GM12878 (cell line): ENCODE results near the gene PCNX1. TPM values are rescaled to one million over a fixed set of nuclear protein-coding genes. Genes with fewer than 3 reads are reported as not detected.

ENCODE experiments used
- ATAC-seq: fragments of 200-7000 bp; cut with Tn5 transposase; 3 replicates; pipeline ENCODE4 v1.9.1; 2020; ENCODE audit warnings: mild to moderate bottlenecking, moderate library complexity
- BruUV-seq: library from RNA; stranded (reverse); fragments of 400-500 nt; replicated peaks from 2 replicates; lab custom pipeline; 2021; lab: Mats Ljungman, UMichigan
- CTCF ChIA-PET: fragments of 300-600 bp; sonication (Branson Sonifier 250); formaldehyde crosslinking; extraction: SDS; loops from one replicate; lab custom pipeline; 2021; ENCODE audit warnings: inconsistent platforms; lab: Yijun Ruan, JAX
- POLR2A ChIA-PET: fragments of 350-600 bp; formaldehyde crosslinking; extraction: SDS; loops from one replicate; lab custom pipeline; 2021; ENCODE audit warnings: inconsistent platforms; lab: Charles Lee
- RAD21 ChIA-PET: fragments of 300-600 bp; sonication (Branson Sonifier 250); formaldehyde crosslinking; loops from one replicate; lab custom pipeline; 2023; ENCODE audit warnings: antibody characterized with exemption; ENCODE audit not compliant: unreplicated experiment; lab: Charles Lee
- SMC1A ChIA-PET: fragments of 300-600 bp; sonication (Branson Sonifier 250); formaldehyde crosslinking; loops from one replicate; lab custom pipeline; 2023; ENCODE audit not compliant: unreplicated experiment, uncharacterized antibody; lab: Charles Lee
- DNase-seq: peaks from one replicate; pipeline ENCODE4 v3.0.0-alpha.2; 2011; ENCODE audit warnings: low read depth, low spot score
- FAIRE-seq: peaks from 3 replicates; lab custom pipeline; 2011; peaks lifted over from hg19 to GRCh38; lab: Jason Lieb, UNC
- H2AFZ ChIP-seq: 2 replicates; pipeline ENCODE4 v1.6.0; 2011; ENCODE audit warnings: low read depth, low read length, control low read depth; ENCODE audit not compliant: control insufficient read depth
- H3K27ac ChIP-seq: 2 replicates; pipeline ENCODE4 v1.5.1; 2011; ENCODE audit warnings: control low read depth; ENCODE audit not compliant: control insufficient read depth, insufficient read depth
- H3K27me3 ChIP-seq, 2 experiments: replicated peaks in 1 of 2; 2 replicates each; pipeline versions ENCODE4 v1.6.0 to v1.6.1; 2011; ENCODE audit warnings: low read length in 1 of 2; ENCODE audit not compliant: control insufficient read depth in 2 of 2, insufficient read depth in 2 of 2
- H3K36me3 ChIP-seq, 2 experiments: 2 replicates each; pipeline ENCODE4 v1.5.1; 2011; ENCODE audit warnings: low read length in 1 of 2; ENCODE audit not compliant: control insufficient read depth in 2 of 2, insufficient read depth in 2 of 2
- H3K4me1 ChIP-seq: 2 replicates; pipeline ENCODE4 v1.6.1; 2011; ENCODE audit warnings: mild to moderate bottlenecking, low read length, moderate library complexity, mixed read lengths; ENCODE audit not compliant: control insufficient read depth, insufficient read depth
- H3K4me2 ChIP-seq: 2 replicates; pipeline ENCODE4 v1.6.0; 2011; ENCODE audit warnings: control low read depth; ENCODE audit not compliant: control insufficient read depth, insufficient read depth
- H3K4me3 ChIP-seq: fragments of 200-600 bp; sonication (generic); 2 replicates; pipeline ENCODE4 v1.5.1; 2016
- H3K79me2 ChIP-seq: 2 replicates; pipeline ENCODE4 v1.6.0; 2011; ENCODE audit warnings: low read length; ENCODE audit not compliant: control insufficient read depth, insufficient read depth
- H3K9ac ChIP-seq: 2 replicates; pipeline ENCODE4 v1.8.0; 2011; ENCODE audit warnings: low read length, control low read depth, mixed read lengths; ENCODE audit not compliant: control insufficient read depth, insufficient read depth
- H3K9me3 ChIP-seq: replicated peaks from 3 replicates; pipeline ENCODE4 v1.5.1; 2011; ENCODE audit warnings: mild to moderate bottlenecking, low read length; ENCODE audit not compliant: control insufficient read depth, insufficient read depth
- H4K20me1 ChIP-seq: 2 replicates; pipeline ENCODE4 v1.6.0; 2011; ENCODE audit not compliant: control insufficient read depth, insufficient read depth
- BACH1 ChIP-seq: fragments of 450-650 bp; IDR thresholded peaks from 2 replicates; pipeline ENCODE4 v1.6.1; 2017; ENCODE audit warnings: mild to moderate bottlenecking, borderline replicate concordance
- BHLHE40 ChIP-seq, 2 experiments: fragments of 450-650 bp in 1 of 2; IDR thresholded peaks; 2 replicates each; pipeline ENCODE4 v1.6.1; 2011 to 2017; ENCODE audit warnings: low read depth in 2 of 2, borderline replicate concordance in 1 of 2, improper control_type of control experiment in 1 of 2, low read length in 1 of 2, mild to moderate bottlenecking in 1 of 2
- FOXM1 ChIP-seq: IDR thresholded peaks from 2 replicates; pipeline ENCODE4 v1.6.1; 2012; ENCODE audit warnings: low read depth, mild to moderate bottlenecking, inconsistent platforms, low read length, moderate library complexity
- KLF5 ChIP-seq: fragments of 450-650 bp; IDR thresholded peaks from 2 replicates; pipeline ENCODE4 v1.6.1; 2014; ENCODE audit warnings: mild to moderate bottlenecking; ENCODE audit not compliant: partially characterized antibody
- NFIC ChIP-seq: IDR thresholded peaks from 2 replicates; pipeline ENCODE4 v1.6.1; 2012; ENCODE audit warnings: low read depth, mild to moderate bottlenecking, inconsistent platforms, low read length, moderate library complexity
- POLR2AphosphoS5 ChIP-seq: IDR thresholded peaks from 2 replicates; pipeline ENCODE4 v1.6.1; 2011; ENCODE audit warnings: mild to moderate bottlenecking, low read length, inconsistent platforms
- SMAD1 ChIP-seq: fragments of 450-650 bp; IDR thresholded peaks from 2 replicates; pipeline ENCODE4 v1.6.1; 2018; ENCODE audit warnings: mild to moderate bottlenecking, low read depth; ENCODE audit not compliant: partially characterized antibody
- STAT1 ChIP-seq: fragments of 450-650 bp; conservative IDR thresholded peaks from 2 replicates; pipeline ENCODE4 v1.6.1; 2014; ENCODE audit warnings: antibody characterized with exemption, mild to moderate bottlenecking
- TAF1 ChIP-seq: IDR thresholded peaks from 2 replicates; pipeline ENCODE4 v1.6.1; 2011; ENCODE audit warnings: mild to moderate bottlenecking, low read depth, low read length, borderline replicate concordance
- TCF12 ChIP-seq: IDR thresholded peaks from 2 replicates; pipeline ENCODE4 v1.6.1; 2011; ENCODE audit warnings: low read depth, mild to moderate bottlenecking, low read length
- ZNF24 ChIP-seq: fragments of 450-650 bp; IDR thresholded peaks from 2 replicates; pipeline ENCODE4 v1.6.1; 2017; ENCODE audit warnings: antibody characterized with exemption, mild to moderate bottlenecking
- WGBS: methylation state at CpG from one replicate; pipeline ENCODE4 v1.1.6; 2016; ENCODE audit warnings: low lambda C conversion rate; ENCODE audit not compliant: insufficient replicate concordance, insufficient coverage; ENCODE audit errors: missing lambda C conversion rate; 5-methylcytosine and 5-hydroxymethylcytosine counted together
- in situ Hi-C: fragments of 300-500 bp; cut with MboI; formaldehyde crosslinking; loops from 9 replicates; pipeline ENCODE4 v1.14.3; 2018; ENCODE audit warnings: mixed read lengths
- intact Hi-C: fragments of 100-400 bp; cut with micrococcal nuclease; formaldehyde crosslinking; loops from one replicate; pipeline ENCODE4 v1.14.2; 2022; ENCODE audit not compliant: unreplicated experiment
- polyA plus RNA-seq, 11 experiments: library from polyadenylated mRNA; depleted of rRNA in 4 of 11; unstranded in 6 of 11; stranded (reverse) in 5 of 11; fragments of >200 nt; fragmentation: Nextera tagmentation in 4 of 11; fragmentation: Illumina TruSeq in 1 of 11; extraction: Ambion mirVana in 4 of 11; extraction: Trizol in 1 of 11; gene quantifications; 1 replicate in 1 of 11; 2 replicates in 10 of 11; pipeline versions ENCODE4 v1.2.1 to v1.2.3, GENCODE V29; 2011 to 2016; ENCODE audit warnings: inconsistent platforms in 2 of 11, missing spikeins in 2 of 11, low read depth in 1 of 11
- total RNA-seq, 4 experiments: library from RNA; depleted of rRNA in 3 of 4; stranded (reverse); fragments of >200 nt in 3 of 4; fragmentation: Illumina TruSeq in 1 of 4; extraction: Trizol in 1 of 4; gene quantifications; 2 replicates each; pipeline versions ENCODE4 v1.2.1 to v1.2.3, GENCODE V29; 2013 to 2021
- TF ChIP-seq, protein P1 (sequence below): IDR thresholded peaks from 2 replicates; pipeline ENCODE4 v1.6.1; 2012; ENCODE audit warnings: low read depth, low read length, improper control_type of control experiment
- TF ChIP-seq, protein P2 (sequence below): fragments of 450-650 bp; formaldehyde crosslinking; IDR thresholded peaks from 2 replicates; pipeline ENCODE4 v1.4.0; 2022; ENCODE audit warnings: mild to moderate bottlenecking, moderate library complexity
- TF ChIP-seq, protein P3 (sequence below): IDR thresholded peaks from 2 replicates; pipeline ENCODE4 v1.6.1; 2012; ENCODE audit warnings: low read depth, low read length, improper control_type of control experiment
- TF ChIP-seq, protein P4 (sequence below): fragments of 450-650 bp; formaldehyde crosslinking; IDR thresholded peaks from 2 replicates; pipeline ENCODE4 v1.4.0; 2020; ENCODE audit warnings: mild to moderate bottlenecking, moderate library complexity

Gene PCNX1
- total and polyA plus RNA-seq, 10 of the 15 experiments (the other 5 are each of a cell fraction or from before 2014, with no cell fraction given), result 4.6 to 53.9 (median 20.5) TPM

DNA sequence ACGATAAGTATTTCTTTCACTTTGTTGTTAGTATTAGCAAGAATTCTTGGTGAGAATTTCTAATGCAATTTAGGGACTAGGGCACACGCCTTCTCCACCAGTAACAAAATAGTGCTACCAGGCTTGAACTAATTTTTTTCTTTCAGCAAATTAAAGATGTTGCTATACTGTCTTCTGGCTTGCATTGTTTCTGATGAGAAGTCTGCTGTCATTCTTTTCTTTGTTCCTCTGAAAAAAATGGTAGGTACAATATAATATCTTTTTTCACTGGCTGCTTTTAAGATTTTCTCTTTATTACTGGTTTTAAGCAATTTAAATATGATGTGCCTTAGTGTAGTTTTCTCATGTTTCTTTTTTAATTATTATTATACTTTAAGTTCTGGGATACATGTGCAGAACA is 171.2 kb downstream of the PCNX1 start (continued):
- no peak for TF ChIP-seq NFIC
- no peak for TF ChIP-seq STAT1
- no peak for TF ChIP-seq BHLHE40 (IDR thresholded peaks at IDR 0.05; ENCODE audit: borderline replicate concordance in 1 of 2, low read depth in 2 of 2, low read length in 1 of 2)
- no peak for TF ChIP-seq FOXM1

DNA sequence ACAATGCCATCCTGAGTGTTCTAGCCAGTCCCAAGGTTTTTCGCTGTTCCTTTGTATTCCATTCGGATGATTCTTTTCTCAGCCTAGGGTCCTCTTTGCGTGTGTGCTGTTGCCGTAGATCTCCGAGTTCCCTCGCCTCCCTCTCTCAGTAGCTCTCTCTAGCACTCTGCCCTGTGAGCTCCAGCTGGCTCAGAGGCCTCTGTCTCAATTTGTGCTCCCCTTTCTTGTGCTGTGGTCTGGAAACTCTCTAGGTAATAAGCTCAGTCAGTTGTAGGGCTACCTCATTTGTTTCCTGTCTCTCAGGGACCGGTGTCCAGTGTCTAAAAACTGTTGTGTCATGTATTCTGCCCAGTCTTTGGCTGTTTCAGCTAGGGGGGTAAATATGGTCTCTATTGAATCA is 179.3 kb downstream of the PCNX1 start:
- ChIA-PET CTCF (interaction anchor here (1.3 kb wide), 1 partner anchor 8 kb away, joined by 3 read pairs; no protein-coding TSS in a partner anchor), RAD21 (no interaction called here), SMC1A (no interaction called here), POLR2A (no interaction called here)
- DNase-seq (no peak), FAIRE-seq (no peak), ATAC-seq (no peak)
- no peaks in the 10 kb centered on the region for H3K9me3 ChIP-seq
- no peaks in the 10 kb centered on the region for H3K27me3 ChIP-seq
- H3K4me3 ChIP-seq, result no peak overlapping the region
- WGBS, result 99% methylated on average over 7 of the region's 7 CpGs
- no peaks in the 10 kb centered on the region for H3K79me2 ChIP-seq
- H3K4me1 ChIP-seq, result no peaks in the 10 kb centered on the region
- intact Hi-C loops, result no loop called here
- no peaks in the 10 kb centered on the region for H4K20me1 ChIP-seq
- peaks cover 5 to 10% of the 10 kb centered on the region in 2 experiments for H3K36me3 ChIP-seq
- in situ Hi-C loops, result no loop called here
- no TSS peak for BruUV-seq
- H3K27ac ChIP-seq, result no peak overlapping the region
- H3K9ac ChIP-seq, result no peak overlapping the region
- no peak overlapping the region for H2AFZ ChIP-seq
- H3K4me2 ChIP-seq, result no peak overlapping the region
- TF ChIP-seq SMAD1 (no peak), TAF1 (no peak), ZNF24 (no peak), TCF12 (no peak), POLR2AphosphoS5 (no peak), BACH1 (no peak), KLF5 (no peak)
- TF ChIP-seq, protein P1, sequence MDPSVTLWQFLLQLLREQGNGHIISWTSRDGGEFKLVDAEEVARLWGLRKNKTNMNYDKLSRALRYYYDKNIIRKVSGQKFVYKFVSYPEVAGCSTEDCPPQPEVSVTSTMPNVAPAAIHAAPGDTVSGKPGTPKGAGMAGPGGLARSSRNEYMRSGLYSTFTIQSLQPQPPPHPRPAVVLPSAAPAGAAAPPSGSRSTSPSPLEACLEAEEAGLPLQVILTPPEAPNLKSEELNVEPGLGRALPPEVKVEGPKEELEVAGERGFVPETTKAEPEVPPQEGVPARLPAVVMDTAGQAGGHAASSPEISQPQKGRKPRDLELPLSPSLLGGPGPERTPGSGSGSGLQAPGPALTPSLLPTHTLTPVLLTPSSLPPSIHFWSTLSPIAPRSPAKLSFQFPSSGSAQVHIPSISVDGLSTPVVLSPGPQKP, result no peak
- TF ChIP-seq, protein P2, sequence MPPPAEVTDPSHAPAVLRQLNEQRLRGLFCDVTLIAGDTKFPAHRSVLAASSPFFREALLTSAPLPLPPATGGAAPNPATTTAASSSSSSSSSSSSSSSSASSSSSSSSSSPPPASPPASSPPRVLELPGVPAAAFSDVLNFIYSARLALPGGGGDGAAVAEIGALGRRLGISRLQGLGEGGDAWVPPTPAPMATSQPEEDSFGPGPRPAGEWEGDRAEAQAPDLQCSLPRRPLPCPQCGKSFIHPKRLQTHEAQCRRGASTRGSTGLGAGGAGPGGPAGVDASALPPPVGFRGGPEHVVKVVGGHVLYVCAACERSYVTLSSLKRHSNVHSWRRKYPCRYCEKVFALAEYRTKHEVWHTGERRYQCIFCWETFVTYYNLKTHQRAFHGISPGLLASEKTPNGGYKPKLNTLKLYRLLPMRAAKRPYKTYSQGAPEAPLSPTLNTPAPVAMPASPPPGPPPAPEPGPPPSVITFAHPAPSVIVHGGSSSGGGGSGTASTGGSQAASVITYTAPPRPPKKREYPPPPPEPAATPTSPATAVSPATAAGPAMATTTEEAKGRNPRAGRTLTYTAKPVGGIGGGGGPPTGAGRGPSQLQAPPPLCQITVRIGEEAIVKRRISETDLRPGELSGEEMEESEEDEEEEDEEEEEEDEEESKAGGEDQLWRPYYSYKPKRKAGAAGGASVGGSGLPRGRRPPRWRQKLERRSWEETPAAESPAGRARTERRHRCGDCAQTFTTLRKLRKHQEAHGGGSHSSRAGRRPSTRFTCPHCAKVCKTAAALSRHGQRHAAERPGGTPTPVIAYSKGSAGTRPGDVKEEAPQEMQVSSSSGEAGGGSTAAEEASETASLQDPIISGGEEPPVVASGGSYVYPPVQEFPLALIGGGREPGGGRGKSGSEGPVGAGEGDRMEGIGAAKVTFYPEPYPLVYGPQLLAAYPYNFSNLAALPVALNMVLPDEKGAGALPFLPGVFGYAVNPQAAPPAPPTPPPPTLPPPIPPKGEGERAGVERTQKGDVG (CRISPR knock-in tag), result no peak
- TF ChIP-seq, protein P3, sequence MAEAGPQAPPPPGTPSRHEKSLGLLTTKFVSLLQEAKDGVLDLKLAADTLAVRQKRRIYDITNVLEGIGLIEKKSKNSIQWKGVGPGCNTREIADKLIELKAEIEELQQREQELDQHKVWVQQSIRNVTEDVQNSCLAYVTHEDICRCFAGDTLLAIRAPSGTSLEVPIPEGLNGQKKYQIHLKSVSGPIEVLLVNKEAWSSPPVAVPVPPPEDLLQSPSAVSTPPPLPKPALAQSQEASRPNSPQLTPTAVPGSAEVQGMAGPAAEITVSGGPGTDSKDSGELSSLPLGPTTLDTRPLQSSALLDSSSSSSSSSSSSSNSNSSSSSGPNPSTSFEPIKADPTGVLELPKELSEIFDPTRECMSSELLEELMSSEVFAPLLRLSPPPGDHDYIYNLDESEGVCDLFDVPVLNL, result no peak
- TF ChIP-seq, protein P4, sequence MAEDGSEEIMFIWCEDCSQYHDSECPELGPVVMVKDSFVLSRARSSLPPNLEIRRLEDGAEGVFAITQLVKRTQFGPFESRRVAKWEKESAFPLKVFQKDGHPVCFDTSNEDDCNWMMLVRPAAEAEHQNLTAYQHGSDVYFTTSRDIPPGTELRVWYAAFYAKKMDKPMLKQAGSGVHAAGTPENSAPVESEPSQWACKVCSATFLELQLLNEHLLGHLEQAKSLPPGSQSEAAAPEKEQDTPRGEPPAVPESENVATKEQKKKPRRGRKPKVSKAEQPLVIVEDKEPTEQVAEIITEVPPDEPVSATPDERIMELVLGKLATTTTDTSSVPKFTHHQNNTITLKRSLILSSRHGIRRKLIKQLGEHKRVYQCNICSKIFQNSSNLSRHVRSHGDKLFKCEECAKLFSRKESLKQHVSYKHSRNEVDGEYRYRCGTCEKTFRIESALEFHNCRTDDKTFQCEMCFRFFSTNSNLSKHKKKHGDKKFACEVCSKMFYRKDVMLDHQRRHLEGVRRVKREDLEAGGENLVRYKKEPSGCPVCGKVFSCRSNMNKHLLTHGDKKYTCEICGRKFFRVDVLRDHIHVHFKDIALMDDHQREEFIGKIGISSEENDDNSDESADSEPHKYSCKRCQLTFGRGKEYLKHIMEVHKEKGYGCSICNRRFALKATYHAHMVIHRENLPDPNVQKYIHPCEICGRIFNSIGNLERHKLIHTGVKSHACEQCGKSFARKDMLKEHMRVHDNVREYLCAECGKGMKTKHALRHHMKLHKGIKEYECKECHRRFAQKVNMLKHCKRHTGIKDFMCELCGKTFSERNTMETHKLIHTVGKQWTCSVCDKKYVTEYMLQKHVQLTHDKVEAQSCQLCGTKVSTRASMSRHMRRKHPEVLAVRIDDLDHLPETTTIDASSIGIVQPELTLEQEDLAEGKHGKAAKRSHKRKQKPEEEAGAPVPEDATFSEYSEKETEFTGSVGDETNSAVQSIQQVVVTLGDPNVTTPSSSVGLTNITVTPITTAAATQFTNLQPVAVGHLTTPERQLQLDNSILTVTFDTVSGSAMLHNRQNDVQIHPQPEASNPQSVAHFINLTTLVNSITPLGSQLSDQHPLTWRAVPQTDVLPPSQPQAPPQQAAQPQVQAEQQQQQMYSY (CRISPR knock-in tag), result no peak
